HepG2 (cell line): ENCODE results near the gene AMZ2. TPM values are rescaled to one million over a fixed set of nuclear protein-coding genes. Genes with fewer than 3 reads are reported as not detected.
A peak's percentile ranks its signal among the peaks of the same experiment; 100 is the strongest.

ENCODE experiments used
- PCBP1 ChIP-seq: fragments of 200-400 bp; formaldehyde crosslinking; IDR thresholded peaks from 2 replicates; pipeline ENCODE4 v1.6.1; 2017; ENCODE audit warnings: mild to moderate bottlenecking, low read depth, low read length, borderline replicate concordance
- RNF2 ChIP-seq: fragments of 450-650 bp; conservative IDR thresholded peaks from 2 replicates; pipeline ENCODE4 v1.6.1; 2016; ENCODE audit warnings: low read depth
- TGIF2 ChIP-seq: IDR thresholded peaks from 2 replicates; pipeline ENCODE4 v1.6.1; 2016; ENCODE audit warnings: control low read depth, missing compliant biosample characterization
- WIZ ChIP-seq: sonication (generic); formaldehyde crosslinking; IDR thresholded peaks from 2 replicates; pipeline ENCODE4 v1.5.1; 2020; ENCODE audit warnings: mild to moderate bottlenecking, missing genetic modification reagents
- YY1 ChIP-seq: IDR thresholded peaks from 2 replicates; pipeline ENCODE4 v1.6.1; 2011; ENCODE audit warnings: low read length, low read depth, moderate library complexity, mild to moderate bottlenecking; ENCODE audit not compliant: insufficient read depth, insufficient replicate concordance
- ZFYVE20 ChIP-seq: sonication (generic); formaldehyde crosslinking; IDR thresholded peaks from 2 replicates; pipeline ENCODE4 v1.8.0; 2023; ENCODE audit warnings: low read depth, mild to moderate bottlenecking, moderate library complexity, missing genetic modification reagents, borderline replicate concordance
- ZNF180 ChIP-seq: sonication (generic); formaldehyde crosslinking; IDR thresholded peaks from 2 replicates; pipeline ENCODE4 v1.4.0; 2020; ENCODE audit warnings: low read depth, missing genetic modification reagents, borderline replicate concordance
- ZNF235 ChIP-seq: sonication (generic); formaldehyde crosslinking; IDR thresholded peaks from 2 replicates; pipeline ENCODE4 v1.8.1; 2023; ENCODE audit warnings: mild to moderate bottlenecking, missing genetic modification reagents, borderline replicate concordance
- ZNF274 ChIP-seq: sonication (generic); formaldehyde crosslinking; IDR thresholded peaks from 2 replicates; pipeline ENCODE4 v1.5.1; 2020; ENCODE audit warnings: mild to moderate bottlenecking, missing genetic modification reagents
- ZNF282 ChIP-seq: fragments of 450-650 bp; IDR thresholded peaks from 2 replicates; pipeline ENCODE4 v1.6.1; 2018; ENCODE audit not compliant: partially characterized antibody
- ZNF557 ChIP-seq: sonication (generic); formaldehyde crosslinking; IDR thresholded peaks from 2 replicates; pipeline ENCODE4 v1.4.0; 2020; ENCODE audit warnings: missing genetic modification reagents
- ZNF781 ChIP-seq: sonication (generic); formaldehyde crosslinking; IDR thresholded peaks from 2 replicates; pipeline ENCODE4 v1.5.1; 2020; ENCODE audit warnings: borderline replicate concordance, mild to moderate bottlenecking, missing genetic modification reagents; ENCODE audit errors: not compliant biosample characterization
- polyA plus RNA-seq, 8 experiments: library from polyadenylated mRNA; depleted of rRNA in 3 of 8; stranded (reverse) in 7 of 8; unstranded in 1 of 8; fragments of >200 nt; fragmentation: Illumina TruSeq in 4 of 8; extraction: Trizol in 4 of 8; gene quantifications; 2 replicates each; pipeline versions ENCODE4 v1.2.1 to v1.2.3, GENCODE V29; 2011 to 2016; ENCODE audit warnings: low read depth in 4 of 8, missing spikeins in 1 of 8, mixed read lengths in 1 of 8; ENCODE audit not compliant: insufficient read depth in 1 of 8
- total RNA-seq, 5 experiments: library from RNA; depleted of rRNA; stranded (reverse); fragments of >200 nt; fragmentation: Illumina TruSeq; extraction: Trizol; gene quantifications; 2 replicates each; pipeline ENCODE4 v1.2.3, GENCODE V29; 2016; ENCODE audit warnings: low read depth in 1 of 5
- TF ChIP-seq, protein P1 (sequence below): sonication (generic); formaldehyde crosslinking; IDR thresholded peaks from 2 replicates; pipeline ENCODE4 v1.5.1; 2020; ENCODE audit warnings: mild to moderate bottlenecking, missing genetic modification reagents
- TF ChIP-seq, protein P2 (sequence below): sonication (generic); formaldehyde crosslinking; IDR thresholded peaks from 2 replicates; pipeline ENCODE4 v1.5.1; 2020; ENCODE audit warnings: mild to moderate bottlenecking, missing genetic modification reagents, borderline replicate concordance
- TF ChIP-seq, protein P3 (sequence below): sonication (generic); formaldehyde crosslinking; IDR thresholded peaks from 2 replicates; pipeline ENCODE4 v1.5.0; 2020; ENCODE audit warnings: mild to moderate bottlenecking, missing genetic modification reagents, borderline replicate concordance

The AMZ2 gene
- total and polyA plus RNA-seq, 2 of the 13 experiments (the other 11 are each of a cell fraction or from before 2014, with no cell fraction given): 86.9 to 90.2 TPM

- TF ChIP-seq WIZ (CRISPR knock-in tag): no peak
- TF ChIP-seq ZFYVE20 (CRISPR knock-in tag): no peak
- peak; percentile 85 for TF ChIP-seq YY1
- TF ChIP-seq ZNF557 (CRISPR knock-in tag): peak; percentile 81; the same call in 1 of the 2 replicates
- no peak for TF ChIP-seq ZNF235
- TF ChIP-seq, protein P1, sequence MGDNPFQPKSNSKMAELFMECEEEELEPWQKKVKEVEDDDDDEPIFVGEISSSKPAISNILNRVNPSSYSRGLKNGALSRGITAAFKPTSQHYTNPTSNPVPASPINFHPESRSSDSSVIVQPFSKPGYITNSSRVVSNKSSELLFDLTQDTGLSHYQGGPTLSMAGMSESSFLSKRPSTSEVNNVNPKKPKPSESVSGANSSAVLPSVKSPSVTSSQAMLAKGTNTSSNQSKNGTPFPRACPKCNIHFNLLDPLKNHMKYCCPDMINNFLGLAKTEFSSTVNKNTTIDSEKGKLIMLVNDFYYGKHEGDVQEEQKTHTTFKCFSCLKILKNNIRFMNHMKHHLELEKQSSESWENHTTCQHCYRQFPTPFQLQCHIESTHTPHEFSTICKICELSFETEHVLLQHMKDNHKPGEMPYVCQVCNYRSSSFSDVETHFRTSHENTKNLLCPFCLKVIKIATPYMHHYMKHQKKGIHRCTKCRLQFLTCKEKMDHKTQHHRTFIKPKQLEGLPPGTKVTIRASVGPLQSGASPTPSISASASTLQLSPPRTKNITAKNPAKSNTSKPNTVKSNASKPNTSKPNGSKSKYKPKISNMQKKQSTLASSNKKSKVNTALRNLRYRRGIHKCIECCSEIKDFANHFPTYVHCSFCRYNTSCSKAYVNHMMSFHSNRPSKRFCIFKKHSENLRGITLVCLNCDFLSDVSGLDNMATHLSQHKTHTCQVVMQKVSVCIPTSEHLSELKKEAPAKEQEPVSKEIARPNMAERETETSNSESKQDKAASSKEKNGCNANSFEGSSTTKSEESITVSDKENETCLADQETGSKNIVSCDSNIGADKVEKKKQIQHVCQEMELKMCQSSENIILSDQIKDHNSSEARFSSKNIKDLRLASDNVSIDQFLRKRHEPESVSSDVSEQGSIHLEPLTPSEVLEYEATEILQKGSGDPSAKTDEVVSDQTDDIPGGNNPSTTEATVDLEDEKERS (CRISPR knock-in tag): no peak; the same call in 1 of the 2 replicates
- TF ChIP-seq, protein P2, sequence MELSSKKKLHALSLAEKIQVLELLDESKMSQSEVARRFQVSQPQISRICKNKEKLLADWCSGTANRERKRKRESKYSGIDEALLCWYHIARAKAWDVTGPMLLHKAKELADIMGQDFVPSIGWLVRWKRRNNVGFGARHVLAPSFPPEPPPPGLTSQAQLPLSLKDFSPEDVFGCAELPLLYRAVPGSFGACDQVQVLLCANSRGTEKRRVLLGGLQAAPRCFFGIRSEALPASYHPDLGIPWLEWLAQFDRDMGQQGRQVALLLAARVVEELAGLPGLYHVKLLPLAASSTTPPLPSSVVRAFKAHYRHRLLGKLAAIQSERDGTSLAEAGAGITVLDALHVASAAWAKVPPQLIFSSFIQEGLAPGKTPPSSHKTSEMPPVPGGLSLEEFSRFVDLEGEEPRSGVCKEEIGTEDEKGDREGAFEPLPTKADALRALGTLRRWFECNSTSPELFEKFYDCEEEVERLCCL (CRISPR knock-in tag): no peak
- TF ChIP-seq ZNF282: no peak
- peak; percentile 82 for TF ChIP-seq RNF2
- peak; percentile 60; the same call in 1 of the 2 replicates for TF ChIP-seq TGIF2 (CRISPR knock-in tag)
- TF ChIP-seq, protein P3, sequence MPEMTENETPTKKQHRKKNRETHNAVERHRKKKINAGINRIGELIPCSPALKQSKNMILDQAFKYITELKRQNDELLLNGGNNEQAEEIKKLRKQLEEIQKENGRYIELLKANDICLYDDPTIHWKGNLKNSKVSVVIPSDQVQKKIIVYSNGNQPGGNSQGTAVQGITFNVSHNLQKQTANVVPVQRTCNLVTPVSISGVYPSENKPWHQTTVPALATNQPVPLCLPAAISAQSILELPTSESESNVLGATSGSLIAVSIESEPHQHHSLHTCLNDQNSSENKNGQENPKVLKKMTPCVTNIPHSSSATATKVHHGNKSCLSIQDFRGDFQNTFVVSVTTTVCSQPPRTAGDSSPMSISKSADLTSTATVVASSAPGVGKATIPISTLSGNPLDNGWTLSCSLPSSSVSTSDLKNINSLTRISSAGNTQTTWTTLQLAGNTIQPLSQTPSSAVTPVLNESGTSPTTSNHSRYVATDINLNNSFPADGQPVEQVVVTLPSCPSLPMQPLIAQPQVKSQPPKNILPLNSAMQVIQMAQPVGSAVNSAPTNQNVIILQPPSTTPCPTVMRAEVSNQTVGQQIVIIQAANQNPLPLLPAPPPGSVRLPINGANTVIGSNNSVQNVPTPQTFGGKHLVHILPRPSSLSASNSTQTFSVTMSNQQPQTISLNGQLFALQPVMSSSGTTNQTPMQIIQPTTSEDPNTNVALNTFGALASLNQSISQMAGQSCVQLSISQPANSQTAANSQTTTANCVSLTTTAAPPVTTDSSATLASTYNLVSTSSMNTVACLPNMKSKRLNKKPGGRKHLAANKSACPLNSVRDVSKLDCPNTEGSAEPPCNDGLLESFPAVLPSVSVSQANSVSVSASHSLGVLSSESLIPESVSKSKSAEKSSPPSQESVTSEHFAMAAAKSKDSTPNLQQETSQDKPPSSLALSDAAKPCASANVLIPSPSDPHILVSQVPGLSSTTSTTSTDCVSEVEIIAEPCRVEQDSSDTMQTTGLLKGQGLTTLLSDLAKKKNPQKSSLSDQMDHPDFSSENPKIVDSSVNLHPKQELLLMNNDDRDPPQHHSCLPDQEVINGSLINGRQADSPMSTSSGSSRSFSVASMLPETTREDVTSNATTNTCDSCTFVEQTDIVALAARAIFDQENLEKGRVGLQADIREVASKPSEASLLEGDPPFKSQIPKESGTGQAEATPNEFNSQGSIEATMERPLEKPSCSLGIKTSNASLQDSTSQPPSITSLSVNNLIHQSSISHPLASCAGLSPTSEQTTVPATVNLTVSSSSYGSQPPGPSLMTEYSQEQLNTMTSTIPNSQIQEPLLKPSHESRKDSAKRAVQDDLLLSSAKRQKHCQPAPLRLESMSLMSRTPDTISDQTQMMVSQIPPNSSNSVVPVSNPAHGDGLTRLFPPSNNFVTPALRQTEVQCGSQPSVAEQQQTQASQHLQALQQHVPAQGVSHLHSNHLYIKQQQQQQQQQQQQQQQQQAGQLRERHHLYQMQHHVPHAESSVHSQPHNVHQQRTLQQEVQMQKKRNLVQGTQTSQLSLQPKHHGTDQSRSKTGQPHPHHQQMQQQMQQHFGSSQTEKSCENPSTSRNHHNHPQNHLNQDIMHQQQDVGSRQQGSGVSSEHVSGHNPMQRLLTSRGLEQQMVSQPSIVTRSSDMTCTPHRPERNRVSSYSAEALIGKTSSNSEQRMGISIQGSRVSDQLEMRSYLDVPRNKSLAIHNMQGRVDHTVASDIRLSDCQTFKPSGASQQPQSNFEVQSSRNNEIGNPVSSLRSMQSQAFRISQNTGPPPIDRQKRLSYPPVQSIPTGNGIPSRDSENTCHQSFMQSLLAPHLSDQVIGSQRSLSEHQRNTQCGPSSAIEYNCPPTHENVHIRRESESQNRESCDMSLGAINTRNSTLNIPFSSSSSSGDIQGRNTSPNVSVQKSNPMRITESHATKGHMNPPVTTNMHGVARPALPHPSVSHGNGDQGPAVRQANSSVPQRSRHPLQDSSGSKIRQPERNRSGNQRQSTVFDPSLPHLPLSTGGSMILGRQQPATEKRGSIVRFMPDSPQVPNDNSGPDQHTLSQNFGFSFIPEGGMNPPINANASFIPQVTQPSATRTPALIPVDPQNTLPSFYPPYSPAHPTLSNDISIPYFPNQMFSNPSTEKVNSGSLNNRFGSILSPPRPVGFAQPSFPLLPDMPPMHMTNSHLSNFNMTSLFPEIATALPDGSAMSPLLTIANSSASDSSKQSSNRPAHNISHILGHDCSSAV (CRISPR knock-in tag): no peak
- TF ChIP-seq ZNF180 (CRISPR knock-in tag): no peak
- no peak for TF ChIP-seq PCBP1
- no peak for TF ChIP-seq ZNF781 (CRISPR knock-in tag)
- peak; percentile 64 for TF ChIP-seq ZNF274 (CRISPR knock-in tag)
Measured at GRCh38 chr17:68205251-68205807, 42.5 kb upstream of the AMZ2 start (continued).
